ENCODE data around the gene COL23A1. TPM values are rescaled to one million over a fixed set of nuclear protein-coding genes. Genes with fewer than 3 reads are reported as not detected.
"Not testable (repeated sequence)": the region's sequence is repeated elsewhere in the genome, so short reads cannot be mapped to it uniquely, and the experiment has no call there.

Gene COL23A1
- total RNA-seq, 1 experiment from 2014 or later: not detected

DNA sequence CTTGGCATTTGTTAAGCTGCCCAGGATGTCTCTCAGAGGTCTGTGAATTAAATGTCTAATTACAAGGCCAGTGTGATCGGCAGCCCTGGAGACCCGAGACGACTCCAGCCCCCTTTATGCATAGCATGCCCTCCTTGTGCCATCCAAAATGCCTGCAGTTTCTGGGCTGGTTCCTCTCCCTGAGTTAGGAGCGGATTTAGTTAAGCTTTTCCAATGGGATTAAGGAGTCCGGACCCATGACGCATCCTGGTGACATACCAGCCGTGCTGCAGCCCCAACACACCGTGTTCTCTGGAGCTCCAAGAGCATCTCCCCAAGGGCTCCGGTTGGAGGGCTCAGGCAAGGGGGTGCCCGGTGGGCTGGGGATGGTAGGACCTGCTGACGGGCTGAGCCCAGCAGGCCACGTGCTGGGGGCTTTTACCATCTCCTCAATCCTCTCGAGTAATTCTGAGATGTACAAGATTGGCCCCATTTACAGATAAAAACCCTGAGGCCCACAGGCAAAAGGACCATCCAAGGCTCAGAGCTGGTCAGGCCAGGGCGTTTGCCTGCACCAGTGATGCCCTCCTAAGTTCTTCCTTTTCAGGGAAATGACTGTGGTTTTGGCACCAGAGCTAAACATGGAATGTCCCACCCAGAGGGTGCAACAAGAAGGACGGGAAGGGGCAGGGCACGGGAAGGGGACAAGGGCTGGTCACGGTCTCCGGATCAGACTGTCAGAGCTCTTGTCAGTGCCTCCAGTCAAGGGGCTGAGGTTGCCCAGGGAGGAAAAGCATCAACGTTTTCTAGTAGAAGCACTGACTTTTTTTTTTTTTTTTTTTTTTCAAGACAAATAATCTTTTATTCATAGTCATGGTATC lies 275.0 kb downstream of the COL23A1 start:
- in situ Hi-C loops (cut with HindIII; ENCODE audit: low pct_unique_long_range_greater_than_20kb, low sequenced_read_pairs): no loop called here
- no peak for DNase-seq (ENCODE audit: low read depth, low spot score)

DNA sequence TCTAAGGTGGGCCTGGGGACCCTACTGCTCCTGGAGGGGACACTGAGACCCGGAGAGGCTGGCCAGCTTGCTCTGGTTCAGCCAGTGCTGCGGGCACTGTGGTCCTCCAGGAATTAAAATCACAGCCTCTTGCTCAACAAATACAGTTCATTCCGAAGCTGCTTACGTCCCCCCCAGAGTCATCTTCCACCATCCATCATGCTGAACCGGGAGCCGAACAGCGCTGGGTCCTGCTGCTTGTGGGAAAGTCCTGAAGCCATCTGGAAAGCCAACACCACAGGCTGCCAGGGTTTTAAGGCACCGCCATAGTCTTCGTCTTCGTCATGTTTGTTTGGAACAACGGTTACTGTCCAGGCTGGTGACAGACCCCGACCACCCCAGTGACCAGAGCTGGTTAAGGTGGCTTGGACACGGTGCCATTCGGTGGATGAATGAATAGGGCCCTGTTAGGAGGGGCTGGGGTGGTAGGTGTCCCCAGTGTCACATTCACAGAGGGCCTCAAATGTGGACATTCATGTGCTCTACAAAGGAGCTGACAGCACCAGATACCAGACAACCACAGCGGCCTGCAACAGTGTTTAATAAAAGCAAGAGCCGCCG lies 276.0 kb downstream of the COL23A1 start:
- in situ Hi-C loops (cut with HindIII; ENCODE audit: low pct_unique_long_range_greater_than_20kb, low sequenced_read_pairs): no loop called here
- no peak for DNase-seq (ENCODE audit: low read depth, low spot score)

DNA sequence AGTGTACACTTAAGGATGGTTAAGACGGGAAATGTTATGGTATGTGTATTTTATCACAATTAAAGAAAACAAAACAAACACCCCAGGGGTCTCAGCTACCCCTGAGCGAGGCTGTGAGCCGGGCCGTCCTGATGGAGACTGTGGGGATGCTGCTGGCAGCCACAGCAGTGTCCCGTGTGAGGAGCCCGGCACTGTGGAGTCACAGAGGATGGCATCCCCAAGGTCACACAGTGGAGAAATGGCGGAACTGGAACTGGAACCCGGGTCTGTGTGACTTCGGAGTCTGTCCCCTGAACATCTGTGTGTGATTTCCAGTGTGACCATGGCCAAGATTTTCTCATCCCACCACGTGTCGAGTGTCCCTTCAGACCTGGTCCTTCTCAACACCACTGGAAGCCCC lies 276.9 kb downstream of the COL23A1 start:
- in situ Hi-C loops (cut with HindIII; ENCODE audit: low pct_unique_long_range_greater_than_20kb, low sequenced_read_pairs): no loop called here
- DNase-seq (ENCODE audit: low read depth, low spot score): no peak

DNA sequence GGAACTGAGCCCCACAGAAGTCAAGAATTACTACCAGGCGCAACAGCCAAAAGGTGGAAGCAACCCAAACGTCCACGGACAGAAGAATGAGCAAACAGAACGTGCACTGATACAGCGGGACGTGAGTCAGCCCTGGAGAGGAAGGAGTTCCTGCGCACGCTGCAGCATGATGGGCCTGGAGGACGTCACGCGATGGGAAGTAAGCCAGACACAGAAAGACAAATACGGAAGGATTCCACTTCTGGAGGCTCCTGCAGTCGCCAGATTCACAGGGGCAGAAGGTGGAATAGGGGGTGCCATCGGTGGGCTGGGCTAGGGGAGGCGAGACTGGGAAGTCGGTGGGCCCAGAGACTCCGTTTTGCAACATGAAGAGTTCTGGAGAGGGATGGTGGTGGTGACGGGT lies 277.3 kb downstream of the COL23A1 start:
- in situ Hi-C loops (cut with HindIII; ENCODE audit: low pct_unique_long_range_greater_than_20kb, low sequenced_read_pairs): no loop called here
- DNase-seq (ENCODE audit: low read depth, low spot score): no peak

DNA sequence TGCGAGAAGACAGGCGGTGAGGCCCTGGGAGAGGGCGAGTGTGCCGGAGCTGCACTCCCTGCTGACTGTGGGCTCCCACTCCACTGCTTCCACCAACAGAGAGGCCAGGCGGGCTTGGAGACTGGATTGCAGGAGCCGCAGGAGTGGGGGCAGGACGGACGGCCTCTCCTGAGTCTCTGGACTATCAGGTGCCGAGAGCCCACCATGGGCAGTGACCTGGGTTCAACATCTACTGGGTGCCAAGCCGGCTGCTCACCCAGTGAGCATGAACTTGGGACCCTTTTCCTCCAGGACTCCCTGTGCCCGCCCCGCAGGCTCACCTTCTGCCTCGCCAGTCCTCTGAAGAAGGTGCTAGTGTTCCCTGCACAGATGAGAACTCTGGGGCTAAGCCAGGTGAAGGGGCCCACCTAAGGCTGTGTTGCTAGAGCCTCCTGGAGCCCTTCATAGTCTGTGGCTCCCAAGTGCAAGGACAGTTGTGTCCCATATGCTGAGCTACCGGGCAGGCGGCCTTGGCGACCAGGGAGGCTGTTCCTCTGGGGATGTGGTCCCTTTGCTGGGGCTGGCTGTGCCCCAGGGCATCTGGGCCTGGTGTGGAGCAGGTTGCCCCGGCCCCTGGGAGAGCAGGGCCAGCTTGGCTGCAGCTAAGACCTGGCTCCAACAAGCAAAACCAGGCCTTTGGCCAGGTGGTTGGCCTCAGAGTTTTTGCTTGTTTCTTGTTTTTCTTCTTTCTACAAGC lies 279.9 kb downstream of the COL23A1 start:
- DNase-seq (ENCODE audit: low read depth, low spot score): no peak
- in situ Hi-C loops (cut with HindIII; ENCODE audit: low pct_unique_long_range_greater_than_20kb, low sequenced_read_pairs): no loop called here

DNA sequence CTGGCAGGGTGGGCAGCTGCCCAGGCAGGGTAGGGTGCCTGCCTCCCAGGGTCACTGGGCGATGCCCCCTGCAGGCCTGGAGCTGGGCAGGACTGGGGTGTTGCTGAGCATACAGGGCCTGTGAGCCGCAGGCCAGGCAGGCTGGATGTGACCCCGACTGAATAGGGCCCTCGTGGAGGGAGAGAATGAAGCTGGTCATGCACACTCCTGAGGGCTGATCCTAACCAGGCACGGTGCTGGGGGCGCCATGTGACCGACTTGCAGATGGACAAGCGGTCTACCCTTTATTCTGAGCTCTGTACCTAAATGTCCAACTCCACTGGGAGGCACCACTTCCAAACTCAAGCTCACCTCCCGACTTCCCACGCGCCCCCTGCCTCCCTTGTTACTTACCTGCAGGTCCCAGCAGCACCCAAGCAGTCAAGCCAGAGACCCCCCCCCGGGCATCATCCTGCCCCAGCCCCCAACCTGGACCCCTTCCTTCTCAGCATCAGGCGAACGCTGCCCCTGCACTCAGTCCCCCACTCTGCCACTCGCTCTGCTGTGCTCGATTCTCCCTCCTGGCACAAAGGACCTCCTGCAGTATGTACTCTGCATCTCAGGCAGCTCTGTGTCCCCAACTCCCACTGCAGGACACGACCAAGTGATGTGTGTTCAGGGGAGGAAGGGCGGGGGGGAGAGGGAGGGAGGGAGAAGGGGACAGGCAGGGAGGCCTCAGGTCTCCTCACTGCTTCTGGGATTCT lies 280.8 kb downstream of the COL23A1 start:
- no peak for DNase-seq (ENCODE audit: low read depth, low spot score)
- in situ Hi-C loops (cut with HindIII; ENCODE audit: low pct_unique_long_range_greater_than_20kb, low sequenced_read_pairs): no loop called here

DNA sequence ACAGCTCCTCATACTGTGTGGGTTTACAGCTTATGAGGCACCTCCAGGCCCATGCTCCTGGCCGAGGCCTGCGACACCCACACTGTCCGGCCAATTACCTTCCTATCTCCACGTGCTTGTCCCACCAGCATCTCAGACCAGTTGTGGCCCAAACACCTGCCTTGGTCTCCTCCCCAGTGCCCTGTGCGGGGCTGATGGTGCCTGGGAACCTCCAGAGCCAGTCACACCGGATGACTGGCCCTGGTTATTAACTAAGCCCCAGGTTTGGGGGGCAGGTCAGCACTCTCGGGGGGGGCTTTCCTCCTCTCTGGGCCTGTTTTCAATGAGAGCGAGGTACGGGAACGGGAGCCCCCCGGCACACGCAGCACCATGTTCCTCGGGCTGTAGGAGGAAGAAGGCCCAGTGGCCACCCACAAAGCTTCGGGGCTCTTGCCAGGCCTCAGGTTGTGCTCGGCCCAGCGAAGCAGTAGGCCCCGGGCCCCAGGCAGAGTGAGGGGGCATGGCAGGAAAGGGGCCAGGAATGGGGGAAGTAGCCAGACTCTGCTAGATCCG lies 281.6 kb downstream of the COL23A1 start:
- DNase-seq (ENCODE audit: low read depth, low spot score): no peak

DNA sequence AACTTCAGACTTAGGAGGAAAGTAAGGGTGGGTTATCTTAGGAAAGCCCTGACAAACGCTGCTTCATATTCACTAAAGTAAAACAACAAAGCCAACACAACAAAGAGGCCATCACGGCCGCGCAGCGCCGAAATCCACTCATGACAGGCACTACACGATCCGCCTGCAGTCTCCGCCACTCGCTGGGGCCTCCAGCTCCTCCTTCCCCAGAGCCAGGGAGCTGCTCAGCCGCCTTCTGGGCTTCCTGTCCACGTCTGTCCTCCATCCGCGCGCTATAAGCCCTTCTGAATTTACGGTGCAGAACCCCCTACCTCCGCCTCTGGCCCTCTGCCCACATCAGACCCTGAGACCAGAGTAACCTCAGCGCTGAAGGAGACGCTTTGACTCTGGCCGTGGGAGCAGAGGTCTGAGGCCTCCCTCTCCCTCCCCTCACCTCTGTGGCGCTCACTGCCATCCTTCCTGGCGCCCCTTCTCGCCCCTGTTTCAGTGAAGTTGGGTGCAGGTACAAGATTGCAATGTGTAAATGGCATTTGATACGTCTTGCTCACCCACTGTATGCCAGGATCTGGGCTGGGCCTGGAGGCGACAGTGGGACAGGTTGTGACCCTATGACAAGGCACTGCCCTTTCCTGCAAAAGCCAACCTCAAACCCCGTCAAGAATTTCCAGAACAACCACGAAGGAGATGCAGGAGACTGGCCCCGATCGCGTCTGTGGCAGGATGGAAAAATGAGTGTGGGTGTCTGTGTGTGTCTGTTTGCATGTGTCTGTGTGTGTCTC lies 282.7 kb downstream of the COL23A1 start:
- no peak for DNase-seq (ENCODE audit: low read depth, low spot score)
- in situ Hi-C loops (cut with HindIII; ENCODE audit: low pct_unique_long_range_greater_than_20kb, low sequenced_read_pairs): no loop called here

More for the DNA sequence above, 281.6 kb downstream of the COL23A1 start:
- in situ Hi-C loops (cut with HindIII; ENCODE audit: low pct_unique_long_range_greater_than_20kb, low sequenced_read_pairs): no loop called here

DNA sequence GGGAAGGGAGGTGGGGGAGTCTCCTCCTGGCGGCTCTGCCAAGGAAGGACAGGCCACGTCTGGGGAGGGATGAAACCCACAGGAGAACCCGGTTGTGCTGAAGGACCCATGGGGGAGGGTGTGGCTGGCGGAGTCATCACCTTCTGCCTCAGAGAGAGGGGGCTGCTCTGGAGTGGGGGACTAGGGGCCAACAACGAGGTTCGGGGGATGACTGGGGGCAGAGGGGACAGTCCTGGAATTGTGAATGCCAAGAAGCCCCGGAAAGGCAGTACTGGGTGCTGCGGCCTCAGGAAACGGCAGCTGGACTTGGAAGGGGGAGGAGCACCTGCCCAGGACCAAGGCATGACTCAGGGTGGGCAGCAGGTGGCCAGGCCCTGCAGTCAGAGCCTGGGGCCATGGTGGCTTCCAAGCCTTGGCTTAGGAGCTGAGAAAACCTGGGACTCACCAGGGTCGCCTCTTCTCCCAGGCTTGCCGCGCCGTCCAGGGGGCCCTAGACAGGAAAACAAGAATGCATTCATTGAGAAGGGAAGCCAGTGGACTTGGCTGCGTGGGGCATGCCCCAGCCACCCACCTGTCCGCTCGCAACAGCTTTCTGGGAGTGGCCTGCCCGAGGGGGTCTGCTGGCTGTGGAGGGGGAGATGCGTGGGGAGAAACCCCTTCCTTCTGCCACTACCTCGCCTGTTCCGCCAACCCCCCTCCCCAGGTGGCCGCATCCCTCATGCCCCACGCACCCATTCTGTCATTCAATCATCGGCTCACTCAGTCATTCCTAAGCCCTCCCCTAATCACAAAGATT lies 283.6 kb downstream of the COL23A1 start:
- in situ Hi-C loops (cut with HindIII; ENCODE audit: low pct_unique_long_range_greater_than_20kb, low sequenced_read_pairs): no loop called here
- DNase-seq (ENCODE audit: low read depth, low spot score): no peak

DNA sequence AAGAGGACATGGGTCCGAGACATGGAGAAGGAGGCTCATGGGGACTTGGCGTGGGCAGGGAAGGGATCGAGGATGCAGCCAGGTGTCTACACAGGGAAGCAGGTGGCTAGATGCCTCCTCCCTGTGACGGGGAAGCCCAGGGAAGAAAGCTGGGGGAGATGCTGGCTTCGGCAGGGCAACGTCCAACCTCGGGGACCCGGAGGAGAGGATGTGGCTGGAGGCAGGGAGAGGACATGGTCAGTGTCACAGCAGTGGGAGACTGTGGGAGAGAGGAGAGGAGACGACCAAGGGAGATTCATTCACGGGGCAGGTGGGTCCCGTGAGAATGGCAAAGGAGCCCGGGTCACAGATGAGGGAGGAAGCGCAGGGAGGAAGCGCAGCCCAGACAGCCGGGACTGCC lies 284.4 kb downstream of the COL23A1 start:
- in situ Hi-C loops (cut with HindIII; ENCODE audit: low pct_unique_long_range_greater_than_20kb, low sequenced_read_pairs): no loop called here
- DNase-seq (ENCODE audit: low read depth, low spot score): no peak

DNA sequence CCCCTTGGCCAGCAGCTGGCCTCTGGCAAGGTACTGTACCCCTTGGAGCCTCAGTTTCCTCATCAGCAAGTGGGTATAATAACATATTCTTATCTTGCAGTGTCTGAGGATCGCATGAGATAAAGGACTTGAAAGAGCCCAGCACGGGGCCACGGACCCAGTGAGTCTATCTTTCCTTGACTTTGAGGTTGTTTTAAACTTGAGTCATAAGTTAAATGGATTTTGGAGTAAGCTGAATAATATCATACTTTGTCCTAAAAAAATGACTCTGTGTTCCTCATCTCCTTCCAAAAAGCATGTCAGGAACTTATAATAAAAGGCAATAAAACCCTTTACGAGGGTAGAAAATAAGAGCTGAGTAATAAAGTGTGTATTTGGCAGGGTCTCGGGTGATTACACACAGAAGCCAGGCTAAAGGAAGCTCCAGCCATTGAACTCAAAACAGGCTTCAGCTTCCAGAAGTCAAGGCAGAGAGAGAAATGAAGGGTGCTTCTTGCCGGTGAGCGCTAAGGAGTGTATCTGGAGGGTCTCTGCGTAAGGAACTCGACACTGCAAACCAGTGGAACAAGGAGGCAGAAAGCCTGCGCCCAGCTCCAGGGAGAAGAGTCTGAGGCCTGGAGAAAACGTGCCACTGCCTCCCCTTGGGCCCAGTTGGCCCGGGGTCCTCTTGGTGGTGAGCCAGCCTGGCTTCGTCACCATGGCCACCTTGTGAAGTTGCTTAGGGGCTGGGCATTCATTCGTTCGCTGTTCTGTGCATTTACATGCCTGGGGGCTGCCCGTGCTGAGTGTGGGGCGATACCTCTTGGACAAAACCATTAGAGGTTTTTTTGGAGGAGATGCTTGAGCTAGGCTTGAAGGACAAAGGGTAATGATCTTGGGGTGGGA lies 285.2 kb downstream of the COL23A1 start:
- no peak for DNase-seq (ENCODE audit: low read depth, low spot score)
- in situ Hi-C loops (cut with HindIII; ENCODE audit: low pct_unique_long_range_greater_than_20kb, low sequenced_read_pairs): no loop called here

DNA sequence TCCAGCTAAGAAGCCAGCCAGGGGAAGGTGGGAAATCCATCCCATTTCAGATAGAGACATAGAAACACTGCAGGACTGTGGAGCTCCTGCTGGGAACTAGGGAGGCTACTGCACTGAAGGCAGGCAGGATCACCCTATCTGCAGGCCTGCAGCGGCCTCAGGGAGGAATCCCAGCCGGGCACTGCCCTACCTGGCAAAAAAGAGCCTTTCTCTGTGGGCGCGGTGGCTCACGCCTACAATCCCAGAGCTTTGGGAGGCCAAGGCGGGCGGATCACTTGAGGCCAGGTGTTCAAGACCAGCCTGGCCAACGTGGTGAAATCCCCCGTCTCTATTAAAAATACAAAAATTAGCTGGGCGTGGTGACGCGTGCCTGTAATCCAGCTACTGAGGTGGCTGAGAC lies 286.2 kb downstream of the COL23A1 start:
- in situ Hi-C loops (cut with HindIII; ENCODE audit: low pct_unique_long_range_greater_than_20kb, low sequenced_read_pairs): no loop called here

DNA sequence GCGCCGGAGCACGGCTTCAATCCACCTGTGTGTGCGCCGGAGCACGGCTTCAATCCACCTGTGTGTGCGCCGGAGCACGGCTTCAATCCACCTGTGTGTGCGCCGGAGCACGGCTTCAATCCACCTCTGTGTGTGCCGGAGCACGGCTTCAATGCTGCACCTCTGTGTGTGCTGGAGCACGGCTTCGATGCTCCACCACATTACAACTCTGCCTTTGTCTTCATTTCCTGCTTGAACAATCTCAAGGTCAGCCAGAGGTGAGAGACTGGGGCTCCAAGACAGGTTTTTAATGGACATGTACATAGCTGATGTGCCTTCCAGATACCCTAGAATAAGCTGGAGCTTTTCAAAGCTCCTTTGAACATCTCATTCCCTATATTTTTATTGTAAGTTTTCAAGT lies 287.9 kb downstream of the COL23A1 start:
- DNase-seq (ENCODE audit: low read depth, low spot score); in situ Hi-C loops (cut with HindIII; ENCODE audit: low pct_unique_long_range_greater_than_20kb, low sequenced_read_pairs): not testable (repeated sequence)

More for the DNA sequence above, 286.2 kb downstream of the COL23A1 start:
- DNase-seq (ENCODE audit: low read depth, low spot score): no peak

DNA sequence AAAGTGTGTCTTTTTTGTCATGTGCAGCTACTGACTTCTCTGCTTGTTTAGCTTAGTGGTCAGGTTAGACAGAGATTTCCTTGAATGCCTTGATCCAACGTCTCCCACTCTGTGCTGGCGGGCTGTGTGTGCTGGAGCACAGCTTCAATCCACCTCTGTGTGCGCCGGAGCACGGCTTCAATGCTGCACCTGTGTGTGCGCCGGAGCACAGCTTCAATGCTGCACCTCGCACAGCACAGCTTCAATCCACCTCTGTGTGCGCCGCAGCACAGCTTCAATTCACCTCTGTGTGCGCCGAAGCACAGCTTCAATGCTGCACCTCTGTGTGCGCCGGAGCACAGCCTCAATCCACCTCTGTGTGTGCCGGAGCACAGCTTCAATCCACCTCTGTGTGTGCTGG lies 288.6 kb downstream of the COL23A1 start:
- in situ Hi-C loops (cut with HindIII; ENCODE audit: low pct_unique_long_range_greater_than_20kb, low sequenced_read_pairs): no loop called here
- DNase-seq (ENCODE audit: low read depth, low spot score): no peak

DNA sequence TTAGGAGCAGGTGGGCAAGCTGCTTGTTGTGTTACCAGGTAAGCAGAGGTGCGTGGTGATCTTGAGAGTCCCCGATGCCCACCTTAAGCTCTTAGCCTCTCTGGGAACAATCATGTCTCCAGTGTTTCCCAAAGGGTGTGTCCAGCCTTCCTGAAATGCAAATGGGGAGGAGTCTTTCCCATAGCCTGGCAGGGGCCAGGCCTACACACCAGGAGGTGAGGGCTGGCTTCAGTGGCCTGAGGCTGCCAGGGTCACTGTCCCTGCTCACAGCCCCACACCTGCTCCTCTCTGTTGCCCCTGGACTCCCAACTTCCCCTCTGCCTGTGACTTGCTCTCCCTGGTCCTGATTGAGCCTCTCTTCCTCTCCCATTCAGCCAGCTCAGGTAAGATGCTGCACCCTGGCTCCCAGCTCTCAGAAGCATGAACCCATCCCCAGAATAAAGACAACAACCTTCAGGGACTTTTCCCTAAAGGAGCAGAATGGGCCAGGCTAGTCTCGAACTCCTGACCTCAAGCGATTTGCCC lies 291.8 kb downstream of the COL23A1 start:
- in situ Hi-C loops (cut with HindIII; ENCODE audit: low pct_unique_long_range_greater_than_20kb, low sequenced_read_pairs): no loop called here
- no peak for DNase-seq (ENCODE audit: low read depth, low spot score)
